Activated naive CD4-positive, alpha-beta T cell (primary cell): ENCODE measurements around the gene KHDC3L.
"Not testable (repeated sequence)": the region's sequence is repeated elsewhere in the genome, so short reads cannot be mapped to it uniquely, and the experiment has no call there.

ENCODE experiments used
- DNase-seq, 4 experiments: peaks; one replicate each; lab custom pipeline; 2025; lab: John Stamatoyannopoulos, UW

Gene KHDC3L

GRCh38 chr6:73369563-73369962 is 7.1 kb downstream of the KHDC3L start, which contains the start of gene OOEP:
OOEP (minus strand) TSS chr6:73369897; CDS start chr6:73369792, 105 bp downstream.
- DNase-seq, result no peak

GRCh38 chr6:73371984-73372383 is 9.5 kb downstream of the KHDC3L start:
- DNase-seq, result no peak

- no peak for DNase-seq
Observed at GRCh38 chr6:73372516-73372915, 10.1 kb downstream of the KHDC3L start.

GRCh38 chr6:73375216-73375615 is 12.8 kb downstream of the KHDC3L start:
- DNase-seq, result no peak

GRCh38 chr6:73377225-73377624 is 14.8 kb downstream of the KHDC3L start:
- DNase-seq, result no peak

- not testable (repeated sequence) for DNase-seq
Observed at GRCh38 chr6:73381531-73381930, 19.1 kb downstream of the KHDC3L start.

GRCh38 chr6:73382462-73383113 is 20.1 kb downstream of the KHDC3L start:
- no peak for DNase-seq

GRCh38 chr6:73388433-73388799 is 26.0 kb downstream of the KHDC3L start:
- no peak for DNase-seq

- peak in 2 of 4 experiments; percentile 4 to 7 for DNase-seq
Observed at GRCh38 chr6:73388800-73389512, 26.5 kb downstream of the KHDC3L start.

GRCh38 chr6:73389854-73390253 is 27.4 kb downstream of the KHDC3L start:
- no peak for DNase-seq

GRCh38 chr6:73391675-73392074 is 29.2 kb downstream of the KHDC3L start:
- DNase-seq, result no peak

- DNase-seq, result not testable (repeated sequence)
Observed at GRCh38 chr6:73392188-73392587, 29.7 kb downstream of the KHDC3L start.

- DNase-seq, result no peak
Observed at GRCh38 chr6:73393278-73393677, 30.8 kb downstream of the KHDC3L start.

- DNase-seq, result peak in 1 of 4 experiments; percentile 4
Observed at GRCh38 chr6:73394577-73395354, 32.3 kb downstream of the KHDC3L start, which contains the start of gene DDX43. DDX43 (plus strand) TSS chr6:73394828; CDS start chr6:73394906, 78 bp downstream.

GRCh38 chr6:73395875-73396274 is 33.4 kb downstream of the KHDC3L start:
- DNase-seq, result no peak

GRCh38 chr6:73400656-73401055 is 38.2 kb downstream of the KHDC3L start:
- no peak for DNase-seq

- no peak for DNase-seq
Observed at GRCh38 chr6:73409395-73409794, 46.9 kb downstream of the KHDC3L start.

- DNase-seq, result no peak
Observed at GRCh38 chr6:73413102-73413501, 50.6 kb downstream of the KHDC3L start.
